Left kidney (tissue), 2 donors: ENCODE measurements around the gene ALDH1A2. TPM values are rescaled to one million over a fixed set of nuclear protein-coding genes. Genes with fewer than 3 reads are reported as not detected.

Experiments used
- DNase-seq: peaks from one replicate; pipeline ENCODE4 v3.0.0-alpha.2; 2013
- polyA plus RNA-seq: library from polyadenylated mRNA; unstranded; fragments of 120-200 nt; gene quantifications from one replicate; pipeline ENCODE4 v1.2.1, GENCODE V29; 2013; ENCODE audit not compliant: insufficient read length

Gene ALDH1A2
- polyA plus RNA-seq, 1 donor: 284 TPM

DNA sequence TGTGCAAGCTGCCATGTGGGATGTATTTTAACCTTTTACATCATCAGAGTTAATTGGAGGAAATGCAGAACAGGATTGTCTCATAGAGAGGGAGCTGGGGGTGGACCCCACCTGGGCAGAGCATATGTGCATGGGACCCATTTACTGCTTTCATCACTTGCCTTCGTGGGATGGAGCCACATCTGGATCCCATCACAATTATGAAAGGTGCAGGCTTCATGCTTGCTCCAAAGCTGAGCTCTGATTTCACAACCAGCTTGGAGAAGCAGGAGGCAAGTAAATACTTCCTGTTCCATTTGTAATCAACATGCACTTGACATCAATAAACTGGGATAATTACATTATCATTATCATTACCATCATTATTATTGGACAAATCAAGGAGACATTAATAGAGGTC lies 161.9 kb downstream of the ALDH1A2 start:
- DNase-seq: no peak

Other genes starting within 250 kb of the ALDH1A2 start
- gene AQP9, start 72.7 kb upstream of the ALDH1A2 start, polyA plus RNA-seq: 0.18 TPM